Thymus (tissue), 11 donors: Measurements from ENCODE around the gene UFL1. TPM values are rescaled to one million over a fixed set of nuclear protein-coding genes. Genes with fewer than 3 reads are reported as not detected.
"Not testable (repeated sequence)": the region's sequence is repeated elsewhere in the genome, so short reads cannot be mapped to it uniquely, and the experiment has no call there.

Experiments
- DNase-seq, 9 donors: peaks; one replicate each; pipeline ENCODE4 v3.0.0-alpha.2; 2013; ENCODE audit warnings: low spot score in 9 of 9, low read depth in 6 of 9, missing footprints in 1 of 9
- H3K27ac ChIP-seq, 2 donors: one replicate each; pipeline ENCODE4 v1.5.1; 2013; ENCODE audit warnings: control low read depth in 1 of 2, low read depth in 1 of 2, low read length in 1 of 2, mild to moderate bottlenecking in 1 of 2, moderate library complexity in 1 of 2
- H3K27me3 ChIP-seq, 2 donors: one replicate each; pipeline ENCODE4 v1.5.1; 2013; ENCODE audit warnings: low read length in 1 of 2; ENCODE audit not compliant: control insufficient read depth in 2 of 2, insufficient read depth in 1 of 2
- H3K36me3 ChIP-seq, 2 donors: one replicate each; pipeline ENCODE4 v1.5.1; 2013; ENCODE audit warnings: low read length in 1 of 2, mild to moderate bottlenecking in 1 of 2, moderate library complexity in 1 of 2; ENCODE audit not compliant: control insufficient read depth in 2 of 2, insufficient read depth in 2 of 2
- H3K4me1 ChIP-seq, 2 donors: one replicate each; pipeline ENCODE4 v1.5.1; 2013; ENCODE audit warnings: low read length in 2 of 2; ENCODE audit not compliant: control insufficient read depth in 2 of 2, insufficient read depth in 2 of 2
- H3K4me3 ChIP-seq, 2 donors: one replicate each; pipeline ENCODE4 v1.5.1; 2013; ENCODE audit warnings: low read length in 2 of 2, control low read depth in 1 of 2, mild to moderate bottlenecking in 1 of 2
- H3K9me3 ChIP-seq, 2 donors: one replicate each; pipeline ENCODE4 v1.5.1; 2013; ENCODE audit warnings: low read length in 1 of 2, mild to moderate bottlenecking in 1 of 2; ENCODE audit not compliant: control insufficient read depth in 2 of 2, insufficient read depth in 1 of 2
- WGBS: extraction: QIAGEN DNeasy Blood & Tissue Kit; methylation state at CpG from one replicate; pipeline ENCODE4 v1.1.7; 2013; 5-methylcytosine and 5-hydroxymethylcytosine counted together
- polyA plus RNA-seq: library from polyadenylated mRNA; stranded (reverse); fragments of 200-250 nt; gene quantifications from one replicate; pipeline ENCODE4 v1.2.3, GENCODE V29; 2013
- total RNA-seq: library from RNA; stranded (reverse); fragments of 120-200 nt; gene quantifications from one replicate; pipeline ENCODE4 v1.2.4, GENCODE V29; 2013
- donor health status: healthy.

The UFL1 gene
- total and polyA plus RNA-seq, 2 donors: 24.6 to 26.7 TPM

DNA sequence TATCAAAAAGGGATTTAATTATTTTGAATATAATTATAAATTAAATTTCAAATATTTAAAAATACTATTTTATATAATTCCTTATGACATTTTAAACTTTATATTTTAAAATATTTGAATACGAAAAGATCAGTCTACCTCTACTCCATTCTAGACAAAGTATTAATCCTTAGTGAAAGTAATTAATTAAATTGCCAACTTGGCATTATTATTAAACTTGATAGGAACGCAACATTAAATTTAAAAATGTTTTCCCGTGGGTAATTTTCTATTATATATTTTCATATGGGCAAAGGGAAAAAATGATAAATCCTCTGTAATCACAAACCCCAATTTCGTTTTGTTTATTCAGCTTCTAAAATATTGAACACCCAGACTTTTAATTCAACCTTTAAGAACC is 33.0 kb downstream of the UFL1 start:
- H3K36me3 ChIP-seq: peaks cover 12 to 49% of the 10 kb centered on the region in 2 donors
- H3K27me3 ChIP-seq: no peaks in the 10 kb centered on the region
- H3K27ac ChIP-seq: no peak overlapping the region
- WGBS: 98% methylated on average over 4 of the region's 4 CpGs
- H3K4me3 ChIP-seq: no peak overlapping the region
- no peak for DNase-seq
- H3K9me3 ChIP-seq: no peaks in the 10 kb centered on the region
- H3K4me1 ChIP-seq: no peaks in the 10 kb centered on the region

GRCh38 chr6:96559740-96560139 is 38.1 kb downstream of the UFL1 start:
- 91% methylated on average over 2 of the region's 2 CpGs for WGBS
- H3K9me3 ChIP-seq, H3K27me3 ChIP-seq: not testable (repeated sequence)

DNA sequence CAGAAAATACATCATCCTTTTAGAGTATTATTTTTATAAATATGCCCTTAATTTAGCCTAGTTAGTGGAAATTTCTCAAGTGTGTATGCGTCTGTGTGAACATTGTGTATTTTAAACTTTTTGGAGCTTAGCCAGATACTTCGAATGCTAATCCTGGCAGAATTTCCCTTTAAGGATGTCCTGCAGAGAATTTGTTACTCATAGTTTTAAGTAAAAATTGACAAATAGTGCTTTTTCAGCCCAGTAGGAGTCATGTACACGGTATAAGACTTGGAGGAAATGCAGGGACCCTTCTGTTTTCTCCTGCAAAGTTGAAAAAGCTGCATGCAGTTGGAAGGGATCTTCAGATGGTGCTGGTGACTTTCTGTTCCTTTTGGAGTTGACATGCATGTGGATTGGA is 41.3 kb downstream of the UFL1 start, which contains the start of gene FHL5:
FHL5 (plus strand) TSS at position 243 of the 400 bp plus-strand sequence. CDS start 40,486 bp downstream, outside the sequence.
- no peak within 1 kb of the TSS for H3K4me3 ChIP-seq
- no peaks in the 10 kb centered on the region for H3K9me3 ChIP-seq
- peaks cover 0 to 2% of the 10 kb centered on the region in 2 donors for H3K27me3 ChIP-seq
- no peak within 1 kb of the TSS for H3K27ac ChIP-seq
- DNase-seq: no peak
- H3K4me1 ChIP-seq: no peaks in the 10 kb centered on the region
- 55% methylated on average over 3 of the region's 3 CpGs for WGBS
- H3K36me3 ChIP-seq: no peaks in the 10 kb centered on the region

More at GRCh38 chr6:96559740-96560139, 38.1 kb downstream of the UFL1 start:
- H3K36me3 ChIP-seq, H3K4me1 ChIP-seq, H3K27ac ChIP-seq, DNase-seq, H3K4me3 ChIP-seq: not testable (repeated sequence)

DNA sequence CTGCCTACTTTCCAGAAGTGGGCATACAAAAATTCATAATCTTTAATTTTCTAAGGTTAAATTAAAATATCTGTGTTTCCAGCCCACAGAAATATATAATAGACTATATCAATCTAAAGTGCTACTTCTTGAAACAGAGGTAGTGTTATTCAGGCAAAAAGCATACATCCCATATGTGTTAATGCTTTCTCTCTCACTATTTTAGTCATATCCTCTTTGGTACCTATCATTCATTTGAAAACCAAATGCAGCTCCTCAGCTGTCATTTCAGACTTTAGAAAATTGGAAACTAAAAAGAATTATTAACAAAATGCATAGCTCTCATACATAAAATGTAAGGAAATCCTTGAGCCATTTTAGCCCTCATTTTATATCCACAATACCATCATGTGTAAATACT is 42.2 kb downstream of the UFL1 start:
- Histone ChIP-seq H3K4me1 (no peaks in the 10 kb centered on the region), H3K9me3 (no peaks in the 10 kb centered on the region), H3K27me3 (peaks cover 0 to 2% of the 10 kb centered on the region in 2 donors), H3K27ac (no peak overlapping the region), H3K4me3 (no peak overlapping the region), H3K36me3 (no peaks in the 10 kb centered on the region)
- no peak for DNase-seq

GRCh38 chr6:96570053-96570452 is 48.4 kb downstream of the UFL1 start:
- no peak for DNase-seq
- Histone ChIP-seq H3K27me3 (no peaks in the 10 kb centered on the region), H3K36me3 (no peaks in the 10 kb centered on the region), H3K4me1 (no peaks in the 10 kb centered on the region), H3K9me3 (peaks cover 0 to 10% of the 10 kb centered on the region in 2 donors), H3K4me3 (no peak overlapping the region), H3K27ac (no peak overlapping the region)
- 92% methylated on average over 2 of the region's 2 CpGs for WGBS

- no peak overlapping the region for H3K4me3 ChIP-seq
- no peaks in the 10 kb centered on the region for H3K4me1 ChIP-seq
- no peak overlapping the region for H3K27ac ChIP-seq
- H3K9me3 ChIP-seq: peaks cover 0 to 10% of the 10 kb centered on the region in 2 donors
- DNase-seq: no peak
- no peaks in the 10 kb centered on the region for H3K27me3 ChIP-seq
- no peaks in the 10 kb centered on the region for H3K36me3 ChIP-seq
Observed at GRCh38 chr6:96571551-96571950, 49.9 kb downstream of the UFL1 start.

DNA sequence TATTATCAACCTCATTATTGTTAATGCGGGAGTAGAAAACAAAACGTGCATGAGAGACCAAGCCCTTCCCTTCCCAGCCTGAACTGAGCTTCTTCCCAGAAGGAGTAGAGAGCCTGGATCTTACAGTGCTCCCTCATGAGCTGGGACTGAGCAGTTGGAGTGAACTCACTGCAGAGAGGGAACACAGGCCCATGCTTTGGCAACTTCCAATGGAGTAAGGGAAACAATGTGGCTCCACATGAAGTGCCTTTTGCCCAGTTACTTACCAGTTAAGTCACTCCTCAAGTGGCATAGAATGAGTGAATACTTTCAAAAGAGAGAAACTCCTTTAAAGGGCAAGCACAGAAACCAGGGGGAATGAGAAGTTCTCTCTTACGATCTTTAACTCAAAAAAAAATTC is 53.8 kb downstream of the UFL1 start:
- Histone ChIP-seq H3K36me3 (no peaks in the 10 kb centered on the region), H3K27me3 (no peaks in the 10 kb centered on the region), H3K4me3 (no peak overlapping the region), H3K9me3 (peaks cover 0 to 10% of the 10 kb centered on the region in 2 donors), H3K27ac (no peak overlapping the region), H3K4me1 (no peaks in the 10 kb centered on the region)
- DNase-seq: no peak
- 91% methylated on average over 3 of the region's 3 CpGs for WGBS

DNA sequence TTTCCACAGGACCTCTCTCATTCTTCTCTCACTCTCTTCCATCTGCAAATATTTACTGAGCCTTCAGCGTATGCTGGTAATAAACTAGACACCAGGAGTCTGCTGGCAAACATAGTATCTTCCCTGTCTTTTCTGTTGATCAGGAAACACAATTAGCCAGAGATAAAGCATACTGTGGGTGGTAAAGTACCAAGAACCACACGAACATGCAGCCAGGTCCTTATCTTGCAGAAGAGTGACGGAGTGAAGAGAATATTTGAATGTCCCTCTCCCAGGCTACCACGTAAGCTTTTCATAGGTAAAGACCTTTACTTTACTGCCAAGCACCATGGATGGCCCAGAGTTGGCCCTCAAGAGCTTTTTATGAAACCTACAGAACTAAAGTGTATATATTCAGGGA is 54.6 kb downstream of the UFL1 start:
- Histone ChIP-seq H3K4me3 (no peak overlapping the region), H3K27me3 (no peaks in the 10 kb centered on the region), H3K9me3 (peaks cover 0 to 9% of the 10 kb centered on the region in 2 donors), H3K27ac (no peak overlapping the region), H3K4me1 (no peaks in the 10 kb centered on the region), H3K36me3 (no peaks in the 10 kb centered on the region)
- WGBS: 72% methylated on average over 4 of the region's 4 CpGs
- DNase-seq: no peak

- Histone ChIP-seq H3K27ac (no peak overlapping the region), H3K27me3 (no peaks in the 10 kb centered on the region), H3K4me1 (no peaks in the 10 kb centered on the region), H3K36me3 (no peaks in the 10 kb centered on the region), H3K4me3 (no peak overlapping the region), H3K9me3 (no peaks in the 10 kb centered on the region)
- no peak for DNase-seq
- WGBS: 94% methylated on average over 2 of the region's 2 CpGs
Observed at GRCh38 chr6:96582021-96582420, 60.4 kb downstream of the UFL1 start.

DNA sequence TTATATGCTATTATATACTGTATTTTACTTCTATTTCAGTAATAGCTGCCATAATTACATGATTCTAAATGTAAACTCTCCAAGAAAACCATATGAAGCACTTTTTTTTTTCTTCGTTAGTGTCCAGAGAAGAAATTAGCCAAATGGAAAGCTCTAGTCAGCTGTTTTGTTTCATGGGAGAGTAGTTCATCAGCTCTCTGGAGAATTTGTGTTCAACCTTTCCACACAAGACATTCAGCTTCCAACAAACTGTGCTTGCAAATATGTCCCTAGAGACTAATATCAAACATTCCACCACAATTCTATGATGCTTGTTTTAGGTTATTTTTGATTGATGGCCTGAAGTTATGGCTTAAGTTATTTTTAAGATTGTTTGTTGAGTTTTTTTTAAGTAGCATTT is 60.8 kb downstream of the UFL1 start:
- H3K27ac ChIP-seq: no peak overlapping the region
- no peak overlapping the region for H3K4me3 ChIP-seq
- H3K27me3 ChIP-seq: no peaks in the 10 kb centered on the region
- no peaks in the 10 kb centered on the region for H3K4me1 ChIP-seq
- no peak for DNase-seq
- H3K9me3 ChIP-seq: no peaks in the 10 kb centered on the region
- 95% methylated on average over 1 of the region's 1 CpG for WGBS
- H3K36me3 ChIP-seq: no peaks in the 10 kb centered on the region
